WTC11 (cell line): Measurements from ENCODE around the gene TPD52L2.

Source experiments
- ETV6 ChIP-seq: sonication (generic); formaldehyde crosslinking; IDR thresholded peaks from 2 replicates; pipeline ENCODE4 v1.8.1; 2022; ENCODE audit warnings: mild to moderate bottlenecking, missing genetic modification reagents
- KAT7 ChIP-seq: sonication (generic); formaldehyde crosslinking; IDR thresholded peaks from 2 replicates; pipeline ENCODE4 v1.8.1; 2023; ENCODE audit warnings: missing genetic modification reagents, mild to moderate bottlenecking, borderline replicate concordance
- NFYB ChIP-seq: sonication (generic); formaldehyde crosslinking; conservative IDR thresholded peaks from 2 replicates; pipeline ENCODE4 v1.8.0; 2022; ENCODE audit warnings: low read depth, missing genetic modification reagents
- SOX15 ChIP-seq: fragments of 250-450 bp; sonication (Bioruptor Pico); IDR thresholded peaks from 2 replicates; pipeline ENCODE4 v1.9.0; 2021; ENCODE audit warnings: mild to moderate bottlenecking
- ZNF423 ChIP-seq: fragments of 250-450 bp; sonication (Bioruptor Pico); IDR thresholded peaks from 2 replicates; pipeline ENCODE4 v2.1.2; 2022; ENCODE audit warnings: mild to moderate bottlenecking, moderate library complexity
- TF ChIP-seq, protein P1 (sequence below): fragments of 200-600 bp; IDR thresholded peaks from 2 replicates; pipeline ENCODE4 v1.8.0; 2022; ENCODE audit warnings: antibody characterized with exemption

DNA sequence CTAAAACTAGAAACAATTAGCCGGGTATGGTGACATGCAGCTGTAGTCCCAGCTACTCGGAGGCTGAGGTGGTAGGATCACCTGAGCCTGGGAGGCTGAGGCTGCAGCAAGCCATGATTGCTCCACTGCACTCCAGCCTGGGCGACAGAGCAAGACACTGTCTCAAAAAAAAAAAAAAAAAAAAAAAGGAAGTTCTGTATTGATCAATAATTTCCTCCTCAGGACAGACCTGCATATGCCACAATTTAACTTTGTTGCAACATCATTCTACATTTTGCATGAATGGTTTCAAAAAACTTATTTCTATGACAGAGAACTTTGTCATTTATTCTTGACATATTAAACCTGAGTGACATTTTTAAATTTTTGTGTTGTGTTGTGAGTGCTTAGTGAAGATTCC is 35.3 kb downstream of the TPD52L2 start:
- TF ChIP-seq NFYB (CRISPR knock-in tag) (no peak), ZNF423 (no peak), ETV6 (CRISPR knock-in tag) (no peak), KAT7 (CRISPR knock-in tag) (no peak), SOX15 (no peak)
- TF ChIP-seq, protein P1, sequence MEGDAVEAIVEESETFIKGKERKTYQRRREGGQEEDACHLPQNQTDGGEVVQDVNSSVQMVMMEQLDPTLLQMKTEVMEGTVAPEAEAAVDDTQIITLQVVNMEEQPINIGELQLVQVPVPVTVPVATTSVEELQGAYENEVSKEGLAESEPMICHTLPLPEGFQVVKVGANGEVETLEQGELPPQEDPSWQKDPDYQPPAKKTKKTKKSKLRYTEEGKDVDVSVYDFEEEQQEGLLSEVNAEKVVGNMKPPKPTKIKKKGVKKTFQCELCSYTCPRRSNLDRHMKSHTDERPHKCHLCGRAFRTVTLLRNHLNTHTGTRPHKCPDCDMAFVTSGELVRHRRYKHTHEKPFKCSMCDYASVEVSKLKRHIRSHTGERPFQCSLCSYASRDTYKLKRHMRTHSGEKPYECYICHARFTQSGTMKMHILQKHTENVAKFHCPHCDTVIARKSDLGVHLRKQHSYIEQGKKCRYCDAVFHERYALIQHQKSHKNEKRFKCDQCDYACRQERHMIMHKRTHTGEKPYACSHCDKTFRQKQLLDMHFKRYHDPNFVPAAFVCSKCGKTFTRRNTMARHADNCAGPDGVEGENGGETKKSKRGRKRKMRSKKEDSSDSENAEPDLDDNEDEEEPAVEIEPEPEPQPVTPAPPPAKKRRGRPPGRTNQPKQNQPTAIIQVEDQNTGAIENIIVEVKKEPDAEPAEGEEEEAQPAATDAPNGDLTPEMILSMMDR: no peak
